Measurements from ENCODE around the gene KCNMB2. TPM values are rescaled to one million over a fixed set of nuclear protein-coding genes. Genes with fewer than 3 reads are reported as not detected.

The KCNMB2 gene
- total RNA-seq, 4 donors from 2014 or later = not detected

- TF ChIP-seq CTCF (IDR thresholded peaks at IDR 0.05) (no peak), EP300 (IDR thresholded peaks at IDR 0.05) (no peak), POLR2A (IDR thresholded peaks at IDR 0.05) (no peak)
- 60 to 70% methylated on average over 2 of the region's 2 CpGs for WGBS, 2 donors
- no peaks in the 10 kb centered on the region for H3K4me1 ChIP-seq
- H3K4me3 ChIP-seq = no peak overlapping the region
- no peaks in the 10 kb centered on the region for H3K27me3 ChIP-seq
- no peaks in the 10 kb centered on the region for H3K36me3 ChIP-seq
- no peak overlapping the region for H3K27ac ChIP-seq
- no peak for DNase-seq (ENCODE audit: low spot score in 2 of 2)
- H3K9me3 ChIP-seq = peaks cover 0 to 11% (median 3%) of the 10 kb centered on the region in 4 donors
Measured at GRCh38 chr3:178795349-178795748, 259.1 kb downstream of the KCNMB2 start.

GRCh38 chr3:178802259-178802658 lies 266.0 kb downstream of the KCNMB2 start:
- Histone ChIP-seq H3K36me3 (no peaks in the 10 kb centered on the region), H3K4me1 (no peaks in the 10 kb centered on the region), H3K9me3 (no peaks in the 10 kb centered on the region), H3K4me3 (no peak overlapping the region), H3K27me3 (no peaks in the 10 kb centered on the region), H3K27ac (no peak overlapping the region)
- no peak for TF ChIP-seq EP300 (IDR thresholded peaks at IDR 0.05)
- TF ChIP-seq POLR2A (IDR thresholded peaks at IDR 0.05) = no peak
- no peak for TF ChIP-seq CTCF (IDR thresholded peaks at IDR 0.05)
- 83 to 88% methylated on average over 3 of the region's 3 CpGs for WGBS, 2 donors
- DNase-seq (ENCODE audit: low spot score in 2 of 2) = no peak

GRCh38 chr3:178802993-178803693 lies 266.9 kb downstream of the KCNMB2 start:
- Histone ChIP-seq H3K27ac (no peak overlapping the region), H3K27me3 (no peaks in the 10 kb centered on the region), H3K4me1 (no peaks in the 10 kb centered on the region), H3K36me3 (no peaks in the 10 kb centered on the region), H3K4me3 (no peak overlapping the region), H3K9me3 (no peaks in the 10 kb centered on the region)
- TF ChIP-seq EP300 (IDR thresholded peaks at IDR 0.05) = no peak
- TF ChIP-seq CTCF (IDR thresholded peaks at IDR 0.05) = no peak
- whole genome bisulfite sequencing, 2 donors = 81 to 89% methylated on average over 3 of the region's 3 CpGs
- no peak for DNase-seq (ENCODE audit: low spot score in 2 of 2)

- no peaks in the 10 kb centered on the region for H3K4me1 ChIP-seq
- H3K9me3 ChIP-seq = no peaks in the 10 kb centered on the region
- H3K4me3 ChIP-seq = no peak overlapping the region
- no peaks in the 10 kb centered on the region for H3K27me3 ChIP-seq
- TF ChIP-seq CTCF (IDR thresholded peaks at IDR 0.05) (no peak), POLR2A (IDR thresholded peaks at IDR 0.05) (no peak), EP300 (IDR thresholded peaks at IDR 0.05) (no peak)
- no peak overlapping the region for H3K27ac ChIP-seq
- no peaks in the 10 kb centered on the region for H3K36me3 ChIP-seq
- no peak for DNase-seq (ENCODE audit: low spot score in 2 of 2)
Measured at GRCh38 chr3:178804606-178805005, 268.4 kb downstream of the KCNMB2 start.

- Histone ChIP-seq H3K27me3 (no peaks in the 10 kb centered on the region), H3K36me3 (no peaks in the 10 kb centered on the region), H3K4me1 (no peaks in the 10 kb centered on the region), H3K4me3 (no peak overlapping the region), H3K27ac (no peak overlapping the region), H3K9me3 (no peaks in the 10 kb centered on the region)
- WGBS, 2 donors = 90 to 92% methylated on average over 7 of the region's 7 CpGs
- TF ChIP-seq EP300 (IDR thresholded peaks at IDR 0.05) = no peak
- TF ChIP-seq CTCF (IDR thresholded peaks at IDR 0.05) = no peak
- TF ChIP-seq POLR2A (IDR thresholded peaks at IDR 0.05) = no peak
- no peak for DNase-seq (ENCODE audit: low spot score in 2 of 2)
Measured at GRCh38 chr3:178805741-178806140, 269.5 kb downstream of the KCNMB2 start.

All from tibial nerve (tissue), 4 donors.